Esophagus squamous epithelium (tissue), 4 donors: ENCODE data around the gene GRID2.

Experiments
- POLR2A ChIP-seq, 4 donors: fragments of 450-650 bp; IDR thresholded peaks; one replicate each; pipeline ENCODE4 v1.6.1; 2017; ENCODE audit warnings: antibody characterized with exemption in 4 of 4, mild to moderate bottlenecking in 4 of 4, moderate library complexity in 3 of 4
- TF ChIP-seq, protein P1 (sequence below), 6 experiments: fragments of 450-650 bp in 4 of 6; fragments of 200-600 bp in 2 of 6; sonication (generic) in 2 of 6; IDR thresholded peaks; one replicate each; pipeline ENCODE4 v1.5.1; 2016 to 2019; ENCODE audit warnings: antibody characterized with exemption in 6 of 6, mild to moderate bottlenecking in 4 of 6, moderate library complexity in 4 of 6

DNA sequence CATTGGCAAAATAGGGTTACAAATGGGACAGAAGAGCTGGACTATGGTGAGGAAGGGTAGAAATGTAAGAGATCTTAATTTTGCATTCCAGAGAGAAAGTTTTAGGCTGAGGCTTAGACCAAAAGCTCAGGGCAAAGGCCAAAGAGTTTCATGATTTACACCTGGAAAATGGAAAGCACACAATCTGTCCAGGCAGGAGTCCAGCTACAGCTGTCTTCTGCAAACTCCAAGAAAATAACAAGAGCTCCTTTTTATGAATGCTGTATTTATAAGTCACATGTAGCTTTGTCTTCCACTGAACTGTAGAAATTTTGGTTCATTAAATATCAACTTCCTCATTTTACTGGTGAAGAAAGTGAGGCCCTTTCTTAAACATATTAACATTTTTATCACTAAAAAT is 1236.8 kb downstream of the GRID2 start:
- no peak for TF ChIP-seq POLR2A (IDR thresholded peaks at IDR 0.05)
- TF ChIP-seq, protein P1, sequence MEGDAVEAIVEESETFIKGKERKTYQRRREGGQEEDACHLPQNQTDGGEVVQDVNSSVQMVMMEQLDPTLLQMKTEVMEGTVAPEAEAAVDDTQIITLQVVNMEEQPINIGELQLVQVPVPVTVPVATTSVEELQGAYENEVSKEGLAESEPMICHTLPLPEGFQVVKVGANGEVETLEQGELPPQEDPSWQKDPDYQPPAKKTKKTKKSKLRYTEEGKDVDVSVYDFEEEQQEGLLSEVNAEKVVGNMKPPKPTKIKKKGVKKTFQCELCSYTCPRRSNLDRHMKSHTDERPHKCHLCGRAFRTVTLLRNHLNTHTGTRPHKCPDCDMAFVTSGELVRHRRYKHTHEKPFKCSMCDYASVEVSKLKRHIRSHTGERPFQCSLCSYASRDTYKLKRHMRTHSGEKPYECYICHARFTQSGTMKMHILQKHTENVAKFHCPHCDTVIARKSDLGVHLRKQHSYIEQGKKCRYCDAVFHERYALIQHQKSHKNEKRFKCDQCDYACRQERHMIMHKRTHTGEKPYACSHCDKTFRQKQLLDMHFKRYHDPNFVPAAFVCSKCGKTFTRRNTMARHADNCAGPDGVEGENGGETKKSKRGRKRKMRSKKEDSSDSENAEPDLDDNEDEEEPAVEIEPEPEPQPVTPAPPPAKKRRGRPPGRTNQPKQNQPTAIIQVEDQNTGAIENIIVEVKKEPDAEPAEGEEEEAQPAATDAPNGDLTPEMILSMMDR (IDR thresholded peaks at IDR 0.05), result no peak
